ENCODE data around the gene KCTD8. TPM values are rescaled to one million over a fixed set of nuclear protein-coding genes. Genes with fewer than 3 reads are reported as not detected.

The KCTD8 gene
- polyA plus RNA-seq, 2 of the 4 experiments (the other 2 are of a cell fraction): not detected

DNA sequence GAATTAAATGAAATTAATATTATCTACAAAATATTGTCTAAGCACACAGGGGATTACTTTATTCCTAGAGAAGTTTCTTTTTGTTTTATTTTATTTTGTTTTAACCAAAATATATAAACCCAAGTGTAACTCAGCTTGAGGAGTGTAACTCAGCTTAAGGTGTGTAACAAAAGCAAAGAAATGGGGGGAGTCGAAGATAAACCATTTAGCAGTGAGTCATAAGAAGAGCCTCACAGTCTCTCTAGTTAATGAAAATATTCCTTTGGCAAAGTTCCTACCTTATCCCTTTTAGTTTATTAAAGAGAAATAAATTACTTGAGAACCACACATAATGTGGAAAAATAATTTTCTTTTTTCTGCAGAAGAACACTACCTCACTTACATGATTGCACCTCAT, 261.8 kb downstream of the KCTD8 start:
- H3K4me1 ChIP-seq: no peaks in the 10 kb centered on the region
- 0% methylated on average over 1 of the region's 1 CpG for WGBS (ENCODE audit: missing lambda C conversion rate)
- no peak overlapping the region for H3K4me3 ChIP-seq
- ATAC-seq (no peak), FAIRE-seq (no peak), DNase-seq (ENCODE audit: low read depth in 1 of 2, low spot score in 1 of 2) (no peak)
- H3K27ac ChIP-seq: no peak overlapping the region
- no peaks in the 10 kb centered on the region for H3K9me3 ChIP-seq
- TF ChIP-seq RFX5 (IDR thresholded peaks at IDR 0.05): no peak
- TF ChIP-seq PHF8 (IDR thresholded peaks at IDR 0.05; ENCODE audit: borderline replicate concordance, low read depth): no peak
- TF ChIP-seq NPAS2 (CRISPR knock-in tag; IDR thresholded peaks at IDR 0.05; ENCODE audit: borderline replicate concordance): no peak
- no peak for TF ChIP-seq GATA3 (IDR thresholded peaks at IDR 0.05; ENCODE audit: borderline replicate concordance)
- TF ChIP-seq HEYL (CRISPR knock-in tag; IDR thresholded peaks at IDR 0.05): no peak
- no peak for TF ChIP-seq SMC3 (IDR thresholded peaks at IDR 0.05)
- TF ChIP-seq HOXA7 (CRISPR knock-in tag; IDR thresholded peaks at IDR 0.05): no peak
- no peak for TF ChIP-seq REST (IDR thresholded peaks at IDR 0.05)
- TF ChIP-seq CBX2 (IDR thresholded peaks at IDR 0.05; ENCODE audit: borderline replicate concordance, low read depth): no peak
- no peak for TF ChIP-seq RAD21 (conservative IDR thresholded peaks at IDR 0.05 in 1 of 2, IDR thresholded peaks at IDR 0.05 in 1 of 2)
- TF ChIP-seq KDM5A (IDR thresholded peaks at IDR 0.05): no peak
- TF ChIP-seq MAFK (IDR thresholded peaks at IDR 0.05; ENCODE audit: partially characterized antibody): no peak
- TF ChIP-seq FOSL2 (IDR thresholded peaks at IDR 0.05): no peak
- TF ChIP-seq FOSL2 (CRISPR knock-in tag; IDR thresholded peaks at IDR 0.05): no peak
- no peak overlapping the region for H3K4me2 ChIP-seq
- ChIA-PET CTCF (no interaction called here), POLR2A (no interaction called here)

GRCh38 chr4:44186096-44186849, 262.3 kb downstream of the KCTD8 start:
- Histone ChIP-seq H3K4me2 (no peak overlapping the region), H3K9me3 (no peaks in the 10 kb centered on the region), H3K27ac (no peak overlapping the region), H3K4me1 (no peaks in the 10 kb centered on the region), H3K4me3 (no peak overlapping the region)
- DNase-seq (ENCODE audit: low read depth in 1 of 2, low spot score in 1 of 2) (no peak), ATAC-seq (no peak), FAIRE-seq (no peak)
- 23% methylated on average over 14 of the region's 23 CpGs for WGBS (ENCODE audit: missing lambda C conversion rate)
- CTCF ChIA-PET: no interaction called here
- POLR2A ChIA-PET: no interaction called here
- TF ChIP-seq PHF8 (IDR thresholded peaks at IDR 0.05; ENCODE audit: borderline replicate concordance, low read depth): no peak
- TF ChIP-seq JUN (IDR thresholded peaks at IDR 0.05): no peak
- TF ChIP-seq EHMT2 (IDR thresholded peaks at IDR 0.05; ENCODE audit: low read depth): no peak
- TF ChIP-seq BHLHE40 (IDR thresholded peaks at IDR 0.05; ENCODE audit: low read depth, low read length): no peak
- TF ChIP-seq ELK1 (IDR thresholded peaks at IDR 0.05; ENCODE audit: low read depth, low read length): no peak
- no peak for TF ChIP-seq ZFP36 (IDR thresholded peaks at IDR 0.05; ENCODE audit: borderline replicate concordance, partially characterized antibody)
- TF ChIP-seq POLR2AphosphoS2 (conservative IDR thresholded peaks at IDR 0.05; ENCODE audit: low read length): no peak
- TF ChIP-seq, protein P1, sequence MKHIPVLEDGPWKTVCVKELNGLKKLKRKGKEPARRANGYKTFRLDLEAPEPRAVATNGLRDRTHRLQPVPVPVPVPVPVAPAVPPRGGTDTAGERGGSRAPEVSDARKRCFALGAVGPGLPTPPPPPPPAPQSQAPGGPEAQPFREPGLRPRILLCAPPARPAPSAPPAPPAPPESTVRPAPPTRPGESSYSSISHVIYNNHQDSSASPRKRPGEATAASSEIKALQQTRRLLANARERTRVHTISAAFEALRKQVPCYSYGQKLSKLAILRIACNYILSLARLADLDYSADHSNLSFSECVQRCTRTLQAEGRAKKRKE (CRISPR knock-in tag; IDR thresholded peaks at IDR 0.05; ENCODE audit: low read depth): no peak
- TF ChIP-seq, protein P2, sequence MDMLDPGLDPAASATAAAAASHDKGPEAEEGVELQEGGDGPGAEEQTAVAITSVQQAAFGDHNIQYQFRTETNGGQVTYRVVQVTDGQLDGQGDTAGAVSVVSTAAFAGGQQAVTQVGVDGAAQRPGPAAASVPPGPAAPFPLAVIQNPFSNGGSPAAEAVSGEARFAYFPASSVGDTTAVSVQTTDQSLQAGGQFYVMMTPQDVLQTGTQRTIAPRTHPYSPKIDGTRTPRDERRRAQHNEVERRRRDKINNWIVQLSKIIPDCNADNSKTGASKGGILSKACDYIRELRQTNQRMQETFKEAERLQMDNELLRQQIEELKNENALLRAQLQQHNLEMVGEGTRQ (IDR thresholded peaks at IDR 0.05): no peak
- no peak for TF ChIP-seq TP53 (CRISPR knock-in tag; IDR thresholded peaks at IDR 0.05)
- TF ChIP-seq BCL3 (IDR thresholded peaks at IDR 0.05): no peak
- no peak for TF ChIP-seq MAZ (IDR thresholded peaks at IDR 0.05; ENCODE audit: borderline replicate concordance, low read depth, low read length)
- TF ChIP-seq MAFK (IDR thresholded peaks at IDR 0.05; ENCODE audit: partially characterized antibody): no peak
- no peak for TF ChIP-seq REST (IDR thresholded peaks at IDR 0.05)
